Activated gamma-delta T cell treated with anti-CD3 and anti-CD28 coated beads, Interleukin-2, amount 50 U/mL, for 16 hours (primary cell): Measurements from ENCODE around the gene TMEM218.
"Not testable (repeated sequence)": the region's sequence is repeated elsewhere in the genome, so short reads cannot be mapped to it uniquely, and the experiment has no call there.

Experiments used
- DNase-seq: peaks from one replicate; pipeline ENCODE4 v3.0.0-alpha.2; 2020; ENCODE audit warnings: low read depth

TMEM218 gene

DNA sequence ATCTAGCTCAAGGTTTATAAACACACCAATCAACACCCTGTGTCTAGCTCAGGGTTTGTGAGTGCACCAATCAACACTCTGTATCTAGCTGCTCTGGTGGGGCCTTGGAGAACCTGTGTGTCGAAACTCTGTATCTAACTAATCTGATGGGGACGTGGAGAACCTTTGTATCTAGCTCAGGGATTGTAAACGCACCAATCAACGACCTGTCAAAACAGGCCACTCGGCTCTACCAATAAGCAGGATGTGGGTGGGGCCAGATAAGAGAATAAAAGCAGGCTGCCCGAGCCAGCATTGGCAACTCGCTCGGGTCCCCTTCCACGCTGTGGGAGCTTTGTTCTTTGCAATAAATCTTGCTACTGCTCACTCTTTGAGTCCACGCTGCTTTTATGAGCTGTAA lies 21.3 kb downstream of the TMEM218 start:
- not testable (repeated sequence) for DNase-seq

- not testable (repeated sequence) for DNase-seq
Observed at GRCh38 chr11:125089481-125089880, 21.9 kb downstream of the TMEM218 start.

- DNase-seq, result no peak
Observed at GRCh38 chr11:125088576-125089455, 22.6 kb downstream of the TMEM218 start.

- no peak for DNase-seq
Observed at GRCh38 chr11:125088123-125088522, 23.3 kb downstream of the TMEM218 start.

DNA sequence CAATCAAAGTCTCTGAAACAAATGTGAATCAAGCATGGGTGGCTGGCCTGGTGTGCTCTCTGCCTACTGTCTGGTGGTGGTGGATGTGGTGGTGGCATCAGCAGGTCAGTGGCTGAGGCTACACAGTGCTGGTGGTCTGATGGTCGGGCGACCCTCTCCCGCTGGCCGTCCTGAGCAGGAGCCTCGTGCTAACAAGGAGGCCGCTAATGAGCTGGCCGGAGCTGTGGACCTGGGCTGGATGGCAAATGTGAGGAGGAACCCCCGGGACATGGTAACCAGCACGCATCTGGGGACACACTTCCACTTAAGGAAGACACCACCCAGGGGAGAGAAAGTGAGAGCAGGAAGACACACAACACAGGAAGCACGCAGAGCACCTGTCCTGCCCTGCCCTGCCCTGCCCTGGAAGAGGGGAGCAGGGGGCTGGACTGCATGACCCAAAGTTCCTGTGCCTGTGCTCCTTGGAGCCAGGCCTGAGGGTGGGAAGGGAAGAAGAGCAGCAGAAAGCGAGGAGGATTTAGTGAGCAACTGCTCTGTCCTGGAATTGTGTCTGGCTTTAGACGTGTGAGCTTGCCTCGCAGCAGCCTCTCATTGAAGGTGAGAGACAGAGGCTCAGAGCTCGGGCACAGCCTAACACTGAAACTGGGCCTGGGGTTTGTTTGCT lies 24.7 kb downstream of the TMEM218 start:
- no peak for DNase-seq

- DNase-seq, result no peak
Observed at GRCh38 chr11:125085301-125086081, 25.9 kb downstream of the TMEM218 start.

DNA sequence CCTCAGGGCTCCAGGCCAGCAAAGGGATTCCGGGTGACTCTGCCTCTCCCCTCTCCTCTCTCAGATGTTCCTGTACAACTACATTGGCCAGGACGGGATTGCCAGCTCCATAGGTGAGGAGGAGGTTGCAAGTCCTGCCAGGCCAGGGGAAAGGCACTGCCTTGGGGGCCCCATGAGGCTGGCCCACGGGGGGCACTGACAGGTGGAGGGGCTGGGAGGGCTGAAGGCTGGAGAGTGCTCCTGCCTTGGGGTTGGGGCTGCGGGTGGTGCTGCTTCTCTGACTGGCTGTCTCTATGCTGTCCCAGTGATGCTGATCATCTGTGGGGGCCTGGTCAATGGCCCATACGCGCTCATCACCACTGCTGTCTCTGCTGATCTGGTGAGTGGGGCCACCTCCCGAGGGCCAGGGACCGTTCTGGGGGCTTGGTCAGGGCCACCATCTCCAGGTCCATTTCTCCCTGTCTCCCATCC lies 26.6 kb downstream of the TMEM218 start:
- DNase-seq, result no peak

DNA sequence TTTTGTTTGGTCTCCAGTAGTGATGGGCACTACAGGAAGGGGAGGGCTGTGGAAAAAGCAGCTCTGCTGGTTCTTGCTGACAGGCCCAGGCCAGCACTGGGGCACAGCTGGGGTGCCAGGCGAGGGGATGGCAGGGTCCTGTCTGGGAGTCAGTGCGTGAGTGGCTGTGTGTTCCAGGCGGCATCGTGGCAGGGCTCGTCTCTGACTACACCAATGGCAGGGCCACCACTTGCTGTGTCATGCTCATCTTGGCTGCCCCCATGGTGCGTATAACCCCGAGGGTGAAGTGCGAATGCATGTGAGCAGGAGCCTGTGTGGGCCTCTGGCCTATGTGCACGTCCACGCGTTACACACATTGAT lies 27.4 kb downstream of the TMEM218 start:
- DNase-seq, result no peak

DNA sequence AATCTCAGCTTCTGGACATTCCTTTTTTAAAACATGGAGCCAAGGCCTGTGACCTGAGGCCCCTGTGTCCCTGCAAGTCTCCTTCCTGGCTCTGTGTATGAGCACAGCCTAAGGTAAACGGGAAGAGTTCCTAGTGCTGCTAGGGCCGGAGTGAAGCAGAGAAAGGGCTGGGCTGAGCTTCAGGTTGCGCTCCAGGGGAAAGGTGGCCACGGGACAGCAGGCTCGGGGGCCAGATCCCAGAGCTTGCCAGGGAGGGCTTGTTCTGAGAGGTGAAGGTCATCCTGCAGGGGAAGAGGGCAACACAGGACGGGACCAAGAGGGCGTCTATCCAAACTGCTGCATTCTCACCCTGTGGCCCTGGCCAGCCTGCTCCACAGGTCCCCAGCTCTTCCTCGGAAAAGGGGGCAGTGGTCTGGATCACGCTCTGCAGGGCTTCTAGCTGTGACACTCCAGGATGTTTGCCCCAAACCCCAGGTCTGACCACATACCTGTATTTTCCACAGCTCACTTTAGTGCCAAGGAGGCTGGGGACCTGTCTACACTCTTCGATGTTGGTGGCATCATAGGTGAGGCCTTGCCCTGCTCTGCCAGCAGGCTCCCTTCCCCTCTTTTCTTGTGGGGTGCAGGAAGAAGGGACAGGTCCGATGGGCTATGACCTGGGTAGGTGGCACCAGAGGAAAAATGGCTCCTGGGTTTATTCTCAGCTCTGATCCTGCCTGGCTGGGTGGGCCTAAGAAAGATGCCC lies 27.9 kb downstream of the TMEM218 start:
- DNase-seq, result no peak

DNA sequence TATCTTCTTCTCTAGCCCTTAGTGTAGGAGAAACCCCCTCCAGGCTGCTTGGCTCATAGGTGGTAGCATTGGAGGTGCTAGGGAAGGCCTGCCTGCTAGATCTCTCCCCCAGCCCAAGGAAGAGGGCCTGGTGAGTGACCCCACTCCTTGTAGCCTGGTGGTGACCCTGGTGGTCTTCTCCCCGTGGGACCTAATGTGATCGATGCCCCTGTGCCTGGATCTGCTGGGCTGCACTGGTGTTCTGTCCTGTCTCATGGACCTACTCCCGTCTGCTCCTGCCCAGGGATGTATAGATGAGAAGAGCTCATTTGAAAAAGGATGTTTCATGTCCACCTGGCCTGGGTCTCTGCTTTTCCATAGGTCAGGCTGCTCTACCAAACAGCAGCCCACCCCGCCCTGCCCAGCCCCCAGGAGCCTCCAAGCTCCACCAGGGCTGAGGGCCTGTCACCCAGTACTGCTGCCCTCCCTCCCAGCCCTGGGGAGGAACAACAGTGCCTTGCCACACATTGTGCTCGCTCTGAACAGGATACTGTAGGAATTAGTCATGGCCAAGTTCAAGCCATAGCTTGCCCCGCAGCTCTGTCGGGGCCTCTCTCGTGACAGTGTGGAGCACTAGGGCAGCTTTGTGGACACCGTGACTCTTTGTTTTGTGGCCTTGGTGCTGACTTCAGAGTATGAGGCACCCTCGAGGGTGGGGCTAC lies 28.7 kb downstream of the TMEM218 start:
- DNase-seq, result no peak

- no peak for DNase-seq
Observed at GRCh38 chr11:125082040-125082439, 29.4 kb downstream of the TMEM218 start.

- DNase-seq, result no peak
Observed at GRCh38 chr11:125081098-125081798, 30.2 kb downstream of the TMEM218 start.

DNA sequence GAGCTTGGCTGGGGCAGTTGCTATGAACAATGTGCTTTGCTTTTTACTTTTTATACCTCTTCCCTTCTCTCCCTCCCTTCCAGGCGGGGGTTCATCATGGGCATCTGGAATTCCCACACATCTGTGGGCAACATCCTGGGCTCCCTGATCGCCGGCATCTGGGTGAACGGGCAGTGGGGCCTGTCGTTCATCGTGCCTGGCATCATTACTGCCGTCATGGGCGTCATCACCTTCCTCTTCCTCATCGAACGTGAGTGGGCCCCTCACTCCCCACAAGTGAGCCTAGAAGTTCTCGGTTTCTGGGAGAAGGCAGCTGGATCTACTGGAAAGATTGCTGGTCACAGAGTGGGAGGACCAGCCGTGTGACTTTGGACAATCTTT lies 30.9 kb downstream of the TMEM218 start:
- no peak for DNase-seq

- no peak for DNase-seq
Observed at GRCh38 chr11:125079878-125080530, 31.4 kb downstream of the TMEM218 start.

- no peak for DNase-seq
Observed at GRCh38 chr11:125079151-125079877, 32.1 kb downstream of the TMEM218 start.

- DNase-seq, result no peak
Observed at GRCh38 chr11:125078516-125079140, 32.8 kb downstream of the TMEM218 start.

DNA sequence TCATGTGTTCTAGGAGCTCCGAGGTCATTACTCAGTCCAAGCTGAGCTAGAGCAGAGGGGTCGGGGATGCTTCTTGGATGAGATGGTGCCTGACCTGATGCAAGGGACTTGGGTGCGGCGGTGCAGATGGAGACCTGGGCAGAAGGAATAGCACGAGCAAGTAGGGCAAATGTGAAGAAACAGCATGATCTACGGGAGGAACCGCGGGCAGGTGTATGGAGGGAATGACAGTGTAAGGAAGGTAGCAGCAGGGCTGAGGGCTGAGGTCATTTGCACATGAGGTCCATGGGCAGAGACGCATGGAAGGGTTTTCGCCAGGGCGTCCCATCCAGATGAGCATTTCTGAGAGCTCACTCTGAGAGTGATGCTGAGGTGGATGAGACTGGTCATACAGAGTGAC lies 33.4 kb downstream of the TMEM218 start:
- no peak for DNase-seq

DNA sequence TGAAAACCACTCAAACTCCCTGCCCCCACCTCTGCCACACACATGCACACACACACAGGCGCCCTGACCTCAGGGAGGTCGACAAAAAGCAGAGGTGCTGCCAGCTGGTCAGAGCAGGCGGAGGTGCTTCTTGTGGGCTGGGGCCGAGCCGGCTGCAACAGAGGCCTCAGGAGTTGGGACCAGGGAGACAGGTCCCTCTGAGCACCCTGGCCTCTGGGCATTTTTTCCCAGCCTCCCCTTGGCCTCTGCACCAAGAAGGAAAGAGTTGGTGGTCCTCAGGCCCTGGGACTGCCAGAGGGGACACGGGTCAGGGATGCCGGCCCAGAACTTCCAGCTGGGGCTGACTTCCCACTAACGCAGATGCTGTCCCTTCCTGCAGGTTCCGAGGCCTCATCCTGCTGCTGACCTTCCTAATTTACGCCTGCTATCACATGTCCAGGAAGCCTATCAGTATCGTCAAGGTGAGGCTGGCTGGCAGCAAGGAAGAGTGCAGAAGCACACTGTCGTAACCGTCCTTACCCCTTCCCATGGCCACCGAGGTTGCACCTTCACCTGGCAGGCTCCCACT lies 35.0 kb downstream of the TMEM218 start:
- DNase-seq, result no peak

DNA sequence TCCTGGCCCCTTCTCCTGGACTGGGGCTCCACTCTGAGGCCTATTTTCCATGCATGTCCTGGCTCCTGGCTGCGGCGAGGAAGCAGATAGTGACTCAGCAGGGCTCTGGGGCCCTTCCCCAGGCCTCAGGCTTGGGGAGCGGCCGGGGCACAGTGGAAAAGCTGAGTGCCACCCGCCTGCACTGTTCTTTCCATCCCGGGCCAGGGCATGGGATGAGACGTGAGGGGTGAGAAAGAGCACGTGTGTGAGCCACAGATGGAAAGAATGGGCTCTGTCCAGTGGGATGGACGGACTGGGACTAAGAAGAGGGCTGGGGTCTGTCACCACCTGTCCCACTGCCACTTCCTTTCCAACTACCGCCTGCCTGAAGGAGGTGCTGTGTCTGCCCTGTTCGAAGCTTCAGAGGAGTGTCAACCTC lies 35.5 kb downstream of the TMEM218 start:
- no peak for DNase-seq
